Measurements from ENCODE around the gene BOK.

- TF ChIP-seq POLR2A (IDR thresholded peaks at IDR 0.05) (no peak), CTCF (IDR thresholded peaks at IDR 0.05) (no peak)
Observed at GRCh38 chr2:241613017-241613780, 54.7 kb downstream of the BOK start.
